Kidney epithelial cell (primary cell): ENCODE results near the gene SPG21. TPM values are rescaled to one million over a fixed set of nuclear protein-coding genes. Genes with fewer than 3 reads are reported as not detected.
"Not testable (repeated sequence)": the region's sequence is repeated elsewhere in the genome, so short reads cannot be mapped to it uniquely, and the experiment has no call there.

ENCODE experiments used
- DNase-seq: peaks from one replicate; pipeline ENCODE4 v3.0.0-alpha.2; 2010; ENCODE audit warnings: low read depth
- H3K27me3 ChIP-seq: 2 replicates; pipeline ENCODE4 v1.6.0; 2011; ENCODE audit warnings: low read length; ENCODE audit not compliant: control insufficient read depth, insufficient read depth
- H3K36me3 ChIP-seq: 2 replicates; pipeline ENCODE4 v1.5.1; 2011; ENCODE audit warnings: low read length; ENCODE audit not compliant: control insufficient read depth, insufficient read depth
- H3K4me3 ChIP-seq: 2 replicates; pipeline ENCODE4 v1.5.1; 2011; ENCODE audit warnings: low read depth, mild to moderate bottlenecking, control low read depth, low read length
- CTCF ChIP-seq: IDR thresholded peaks from 2 replicates; pipeline ENCODE4 v1.5.1; 2011; ENCODE audit warnings: mild to moderate bottlenecking, moderate library complexity, low read length, control low read depth, inconsistent platforms; ENCODE audit not compliant: insufficient read depth, poor library complexity, severe bottlenecking
- total RNA-seq: library from RNA; depleted of rRNA; stranded (reverse); fragments of >200 nt; gene quantifications from 2 replicates; pipeline ENCODE4 v1.2.3, GENCODE V29; 2015

Gene SPG21
- total RNA-seq, 1 donor from 2014 or later, result 118 TPM

GRCh38 chr15:65027593-65027992 is 37.9 kb upstream of the SPG21 start:
- H3K36me3 ChIP-seq, result no peaks in the 10 kb centered on the region
- no peaks in the 10 kb centered on the region for H3K27me3 ChIP-seq
- no peak for DNase-seq
- TF ChIP-seq CTCF, result no peak
- H3K4me3 ChIP-seq, result no peak overlapping the region

- no peaks in the 10 kb centered on the region for H3K36me3 ChIP-seq
- TF ChIP-seq CTCF, result no peak
- H3K27me3 ChIP-seq, result no peaks in the 10 kb centered on the region
- no peak for DNase-seq
- H3K4me3 ChIP-seq, result no peak overlapping the region
These were observed 37.0 kb upstream of the SPG21 start for GRCh38 chr15:65026756-65027155.

GRCh38 chr15:65021488-65021887 is 31.8 kb upstream of the SPG21 start:
- no peak for TF ChIP-seq CTCF
- peaks cover 1% of the 10 kb centered on the region for H3K36me3 ChIP-seq
- no peaks in the 10 kb centered on the region for H3K27me3 ChIP-seq
- H3K4me3 ChIP-seq, result no peak overlapping the region
- no peak for DNase-seq

GRCh38 chr15:65020419-65020818 is 30.7 kb upstream of the SPG21 start:
- DNase-seq, result no peak
- TF ChIP-seq CTCF, result no peak
- no peak overlapping the region for H3K4me3 ChIP-seq
- no peaks in the 10 kb centered on the region for H3K27me3 ChIP-seq
- H3K36me3 ChIP-seq, result peaks cover 1% of the 10 kb centered on the region

- not testable (repeated sequence) for DNase-seq, H3K36me3 ChIP-seq, H3K4me3 ChIP-seq, H3K27me3 ChIP-seq
These were observed 21.5 kb upstream of the SPG21 start for GRCh38 chr15:65011198-65011597.

GRCh38 chr15:65008983-65009382 is 19.3 kb upstream of the SPG21 start:
- DNase-seq, result no peak
- Histone ChIP-seq H3K27me3 (no peaks in the 10 kb centered on the region), H3K36me3 (no peaks in the 10 kb centered on the region), H3K4me3 (no peak overlapping the region)
- no peak for TF ChIP-seq CTCF
